Activated naive CD4-positive, alpha-beta T cell treated with anti-CD3 and anti-CD28 coated beads, Interleukin-2, amount 10 ng/mL, durations not matched to agents 7 days and 5 days (primary cell): Measurements from ENCODE around the gene SFXN3.
A peak's percentile ranks its signal among the peaks of the same experiment; 100 is the strongest.

Experiments used
- CTCF ChIA-PET: fragments of 350-600 bp; sonication (Branson Sonifier 250); formaldehyde crosslinking; loops from one replicate; lab custom pipeline; 2021; ENCODE audit warnings: antibody characterized with exemption; lab: Charles Lee
- DNase-seq: peaks from one replicate; pipeline ENCODE4 v3.0.0-alpha.2; 2020
- H3K27ac Mint-ChIP-seq: one replicate; pipeline ENCODE4 v1.8.0; 2021; ENCODE audit warnings: mild to moderate bottlenecking, moderate library complexity, mixed read lengths
- H3K27me3 Mint-ChIP-seq: one replicate; pipeline ENCODE4 v1.8.0; 2021; ENCODE audit warnings: mild to moderate bottlenecking, mixed read lengths
- H3K36me3 Mint-ChIP-seq: one replicate; pipeline ENCODE4 v1.8.0; 2021; ENCODE audit warnings: mixed read lengths
- H3K4me1 Mint-ChIP-seq: one replicate; pipeline ENCODE4 v1.8.0; 2021; ENCODE audit warnings: mixed read lengths
- H3K4me3 Mint-ChIP-seq: one replicate; pipeline ENCODE4 v1.8.0; 2021; ENCODE audit warnings: mild to moderate bottlenecking, moderate library complexity, mixed read lengths
- H3K9me3 Mint-ChIP-seq: one replicate; pipeline ENCODE4 v1.8.0; 2021; ENCODE audit warnings: mixed read lengths

SFXN3 gene, protein sequence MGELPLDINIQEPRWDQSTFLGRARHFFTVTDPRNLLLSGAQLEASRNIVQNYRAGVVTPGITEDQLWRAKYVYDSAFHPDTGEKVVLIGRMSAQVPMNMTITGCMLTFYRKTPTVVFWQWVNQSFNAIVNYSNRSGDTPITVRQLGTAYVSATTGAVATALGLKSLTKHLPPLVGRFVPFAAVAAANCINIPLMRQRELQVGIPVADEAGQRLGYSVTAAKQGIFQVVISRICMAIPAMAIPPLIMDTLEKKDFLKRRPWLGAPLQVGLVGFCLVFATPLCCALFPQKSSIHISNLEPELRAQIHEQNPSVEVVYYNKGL

GRCh38 chr10:101031128-101031795, at the start of gene SFXN3, which contains the start of gene PDZD7:
TSS of gene SFXN3 (plus strand) at chr10:101031234. CDS start at chr10:101034695, 3,461 bp downstream.
TSS of gene PDZD7 (minus strand) at chr10:101031129. CDS start at chr10:101030219, 910 bp downstream.
- CTCF ChIA-PET: interaction anchor here (0.6 to 8.1 kb wide), 10 partner anchors 8 to 1107 kb away, joined by 3 to 98 read pairs (median 4); no protein-coding TSS in a partner anchor
- Mint-ChIP-seq H3K27me3 (peaks cover 42% of the 10 kb centered on the region), H3K4me1 (peaks cover 25% of the 10 kb centered on the region), H3K9me3 (no peaks in the 10 kb centered on the region), H3K27ac (peak within 1 kb of the TSS; percentile 96), H3K36me3 (peaks cover 14% of the 10 kb centered on the region), H3K4me3 (peak within 1 kb of the TSS; percentile 81)
- DNase-seq: peak; percentile 98

- Mint-ChIP-seq H3K4me1 (peaks cover 23% of the 10 kb centered on the region), H3K4me3 (no peak overlapping the region), H3K36me3 (peaks cover 11% of the 10 kb centered on the region), H3K27me3 (no peaks in the 10 kb centered on the region), H3K27ac (no peak overlapping the region), H3K9me3 (no peaks in the 10 kb centered on the region)
- no peak for DNase-seq
- CTCF ChIA-PET: interaction anchor here (1.3 kb wide), 1 partner anchor 36 kb away, joined by 3 read pairs; no protein-coding TSS in a partner anchor
Observed at GRCh38 chr10:100982916-100983830, 47.9 kb upstream of the SFXN3 start.

DNA sequence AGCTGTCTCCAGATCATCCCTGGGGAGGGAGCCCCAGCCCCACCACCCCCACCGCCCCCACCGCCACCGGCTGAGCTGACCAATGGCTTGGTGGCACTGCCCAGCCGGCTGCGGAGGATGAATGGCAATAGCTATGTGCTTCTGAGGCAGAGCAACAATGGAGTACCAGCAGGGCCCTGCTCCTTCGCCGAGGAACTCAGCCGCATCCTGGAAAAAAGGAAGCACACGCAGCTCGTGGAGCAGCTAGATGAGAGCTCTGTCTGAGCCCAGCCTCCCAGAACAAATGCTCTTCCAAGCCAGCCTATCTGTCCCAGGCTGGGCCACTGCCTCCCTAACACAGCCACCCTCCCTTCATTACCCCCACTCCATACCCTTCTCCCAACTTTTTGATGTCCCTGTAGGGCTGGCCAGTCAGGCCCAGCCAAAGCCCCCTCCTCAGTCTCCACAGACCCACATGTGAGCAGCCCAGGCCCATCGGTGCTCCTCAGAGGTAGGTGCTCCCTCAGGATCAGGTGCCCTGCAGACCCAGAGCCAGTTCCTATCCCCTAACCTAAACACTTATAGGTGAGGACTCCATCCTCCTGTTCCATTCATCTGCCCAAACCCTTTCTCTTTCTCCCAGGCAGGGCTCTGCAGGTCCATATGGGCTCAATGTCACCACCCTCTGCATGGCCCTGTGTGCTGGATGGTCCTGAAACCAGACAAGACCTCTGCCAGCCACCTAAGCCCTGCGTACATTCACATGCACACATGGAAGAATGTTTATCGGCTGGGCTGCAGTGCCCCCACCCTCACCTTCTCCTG, 47.0 kb upstream of the SFXN3 start:
- Mint-ChIP-seq H3K4me3 (no peak overlapping the region), H3K27me3 (no peaks in the 10 kb centered on the region), H3K27ac (peak overlapping the region; percentile 46), H3K4me1 (peaks cover 30% of the 10 kb centered on the region), H3K9me3 (no peaks in the 10 kb centered on the region), H3K36me3 (peaks cover 11% of the 10 kb centered on the region)
- CTCF ChIA-PET: interaction anchor here (1.3 kb wide), 1 partner anchor 35 kb away, joined by 3 read pairs; no protein-coding TSS in a partner anchor
- DNase-seq: peak; percentile 11

DNA sequence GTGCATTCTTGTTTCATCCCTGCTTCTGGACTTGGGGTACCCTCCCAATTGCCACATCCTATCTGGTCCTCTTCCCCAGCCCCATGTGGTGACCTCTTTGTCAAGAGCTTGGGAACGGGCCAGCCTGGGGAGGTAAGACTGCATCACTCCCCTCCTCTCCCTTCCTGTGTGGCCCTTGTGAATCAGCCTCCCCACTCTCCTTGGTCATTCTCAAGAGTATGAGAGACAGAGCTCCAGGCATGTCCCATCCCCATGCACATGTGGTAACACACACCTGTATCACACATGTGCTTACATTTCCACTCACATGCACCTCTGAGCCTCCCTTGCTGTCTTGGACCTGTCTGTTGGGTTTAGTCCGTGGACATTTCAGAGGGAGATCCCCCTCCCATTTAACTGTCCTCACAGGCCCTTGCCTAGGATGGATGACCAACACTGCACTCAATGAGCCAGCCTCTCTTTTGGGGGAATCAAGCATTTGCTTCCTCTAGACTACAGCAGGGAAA, 46.3 kb upstream of the SFXN3 start:
- peak; percentile 8 for DNase-seq
- Mint-ChIP-seq H3K4me1 (peaks cover 36% of the 10 kb centered on the region), H3K4me3 (no peak overlapping the region), H3K36me3 (peaks cover 16% of the 10 kb centered on the region), H3K27me3 (no peaks in the 10 kb centered on the region), H3K9me3 (no peaks in the 10 kb centered on the region), H3K27ac (no peak overlapping the region)
- CTCF ChIA-PET: interaction anchor here (0.6 to 5.2 kb wide), 3 partner anchors 12 to 640 kb away, joined by 3 to 26 read pairs (median 6); no protein-coding TSS in a partner anchor

DNA sequence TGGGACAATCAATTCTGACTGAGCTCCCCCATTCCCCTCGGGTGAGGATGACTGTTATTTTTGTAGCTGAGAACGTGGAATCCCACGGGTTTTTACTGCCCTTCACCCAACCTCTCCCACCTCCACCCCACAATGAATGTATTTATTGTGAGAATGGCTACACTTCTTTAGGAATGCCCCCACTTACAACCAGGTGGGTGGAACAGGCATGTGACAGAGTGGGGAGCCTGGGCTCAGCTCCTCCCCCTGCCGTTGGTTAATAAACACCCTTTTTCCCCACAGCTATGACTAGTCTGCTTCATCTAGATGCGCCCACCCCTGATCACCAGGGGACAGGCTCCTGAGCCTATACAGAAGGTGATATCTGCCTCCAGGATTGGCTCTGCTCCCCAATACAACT, 45.7 kb upstream of the SFXN3 start:
- peaks cover 17% of the 10 kb centered on the region for H3K36me3 Mint-ChIP-seq
- no peak overlapping the region for H3K27ac Mint-ChIP-seq
- no peaks in the 10 kb centered on the region for H3K27me3 Mint-ChIP-seq
- no peak overlapping the region for H3K4me3 Mint-ChIP-seq
- H3K9me3 Mint-ChIP-seq: no peaks in the 10 kb centered on the region
- peaks cover 38% of the 10 kb centered on the region for H3K4me1 Mint-ChIP-seq
- no peak for DNase-seq
- CTCF ChIA-PET: interaction anchor here (0.6 to 5.2 kb wide), 3 partner anchors 12 to 641 kb away, joined by 3 to 26 read pairs (median 6); no protein-coding TSS in a partner anchor

DNA sequence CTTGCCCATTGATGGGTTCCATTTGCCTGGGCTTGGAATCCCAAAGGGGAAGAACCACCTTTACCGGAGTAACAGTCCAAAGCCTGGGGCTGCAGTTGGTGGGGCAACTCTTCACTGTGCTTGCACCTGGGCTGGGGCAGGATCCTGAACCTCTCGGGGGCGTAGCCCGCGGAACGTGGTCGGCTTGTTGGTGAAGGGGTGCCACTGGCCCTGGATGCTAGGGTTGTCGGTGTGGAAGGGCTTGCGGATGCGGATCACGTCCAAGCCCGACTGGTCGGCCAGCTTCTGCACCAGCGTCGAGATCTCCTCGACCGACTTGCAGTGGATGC, 44.4 kb upstream of the SFXN3 start:
- CTCF ChIA-PET: interaction anchor here (0.7 to 5.2 kb wide), 5 partner anchors 11 to 33 kb away, joined by 3 to 26 read pairs (median 3); no protein-coding TSS in a partner anchor
- no peak for DNase-seq
- Mint-ChIP-seq H3K4me1 (peaks cover 39% of the 10 kb centered on the region), H3K9me3 (no peaks in the 10 kb centered on the region), H3K4me3 (peak overlapping the region; percentile 88), H3K27me3 (no peaks in the 10 kb centered on the region), H3K27ac (peak overlapping the region; percentile 89), H3K36me3 (peaks cover 25% of the 10 kb centered on the region)

- peak within 1 kb of the TSS; percentile 89 for H3K27ac Mint-ChIP-seq
- H3K27me3 Mint-ChIP-seq: no peaks in the 10 kb centered on the region
- peak; percentile 92 for DNase-seq
- H3K4me3 Mint-ChIP-seq: peak within 1 kb of the TSS; percentile 88
- CTCF ChIA-PET: interaction anchor here (0.8 to 5.2 kb wide), 5 partner anchors 10 to 32 kb away, joined by 3 to 26 read pairs (median 3); no protein-coding TSS in a partner anchor
- H3K4me1 Mint-ChIP-seq: peaks cover 39% of the 10 kb centered on the region
- H3K36me3 Mint-ChIP-seq: peaks cover 24% of the 10 kb centered on the region
- no peaks in the 10 kb centered on the region for H3K9me3 Mint-ChIP-seq
Observed at GRCh38 chr10:100986952-100987684, 43.9 kb upstream of the SFXN3 start, which contains the start of the genes MRPL43 and TWNK. TSS of gene MRPL43 (minus strand) at chr10:100987497. CDS start at chr10:100987443, 54 bp downstream. TSS of gene TWNK (plus strand) at chr10:100987543. CDS start at chr10:100988211, 668 bp downstream.

DNA sequence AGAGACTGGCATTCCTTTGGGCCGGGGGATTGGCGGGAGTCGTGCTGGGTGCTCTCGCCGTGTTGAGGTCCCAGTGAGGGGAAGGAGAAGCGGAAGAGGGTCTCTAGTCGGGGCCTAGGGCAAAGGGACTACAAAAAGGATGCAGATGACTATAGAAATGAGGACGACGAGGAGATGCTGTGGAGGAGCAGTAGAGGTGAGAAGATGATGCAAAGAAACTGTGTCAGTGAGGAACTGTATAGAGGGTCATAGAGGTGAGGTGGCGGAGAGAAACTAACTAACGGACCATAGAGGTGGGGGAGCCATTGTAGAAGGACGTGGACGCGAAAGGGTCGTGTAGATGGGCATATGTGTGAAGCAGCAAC, 43.4 kb upstream of the SFXN3 start:
- Mint-ChIP-seq H3K36me3 (peaks cover 24% of the 10 kb centered on the region), H3K27me3 (no peaks in the 10 kb centered on the region), H3K9me3 (no peaks in the 10 kb centered on the region), H3K27ac (peak overlapping the region; percentile 89), H3K4me1 (peaks cover 39% of the 10 kb centered on the region), H3K4me3 (peak overlapping the region; percentile 88)
- no peak for DNase-seq
- CTCF ChIA-PET: interaction anchor here (0.8 to 5.2 kb wide), 3 partner anchors 10 to 24 kb away, joined by 3 to 26 read pairs (median 3); no protein-coding TSS in a partner anchor

DNA sequence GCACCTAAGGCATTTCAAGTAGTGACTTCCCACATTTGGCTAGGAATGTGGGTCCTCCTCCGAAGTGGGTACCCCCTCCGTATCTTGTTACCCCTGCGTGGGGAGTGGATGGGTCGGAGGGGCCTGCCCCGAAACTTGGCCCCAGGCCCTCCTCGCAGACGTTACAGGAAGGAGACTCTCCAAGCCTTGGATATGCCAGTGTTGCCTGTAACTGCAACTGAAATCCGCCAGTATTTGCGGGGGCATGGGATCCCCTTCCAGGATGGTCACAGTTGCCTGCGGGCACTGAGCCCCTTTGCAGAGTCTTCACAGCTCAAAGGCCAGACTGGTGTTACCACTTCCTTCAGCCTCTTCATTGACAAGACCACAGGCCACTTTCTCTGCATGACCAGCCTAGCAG, 42.9 kb upstream of the SFXN3 start:
- H3K4me3 Mint-ChIP-seq: peak overlapping the region; percentile 88
- no peak overlapping the region for H3K27ac Mint-ChIP-seq
- DNase-seq: no peak
- H3K9me3 Mint-ChIP-seq: no peaks in the 10 kb centered on the region
- peaks cover 39% of the 10 kb centered on the region for H3K4me1 Mint-ChIP-seq
- H3K36me3 Mint-ChIP-seq: peaks cover 28% of the 10 kb centered on the region
- CTCF ChIA-PET: interaction anchor here (5.2 kb wide), 1 partner anchor 9 kb away, joined by 26 read pairs; no protein-coding TSS in a partner anchor
- no peaks in the 10 kb centered on the region for H3K27me3 Mint-ChIP-seq

- H3K4me1 Mint-ChIP-seq: peaks cover 39% of the 10 kb centered on the region
- CTCF ChIA-PET: interaction anchor here (5.2 kb wide), 1 partner anchor 8 kb away, joined by 26 read pairs; no protein-coding TSS in a partner anchor
Observed at GRCh38 chr10:100989088-100989487, 41.9 kb upstream of the SFXN3 start.

DNA sequence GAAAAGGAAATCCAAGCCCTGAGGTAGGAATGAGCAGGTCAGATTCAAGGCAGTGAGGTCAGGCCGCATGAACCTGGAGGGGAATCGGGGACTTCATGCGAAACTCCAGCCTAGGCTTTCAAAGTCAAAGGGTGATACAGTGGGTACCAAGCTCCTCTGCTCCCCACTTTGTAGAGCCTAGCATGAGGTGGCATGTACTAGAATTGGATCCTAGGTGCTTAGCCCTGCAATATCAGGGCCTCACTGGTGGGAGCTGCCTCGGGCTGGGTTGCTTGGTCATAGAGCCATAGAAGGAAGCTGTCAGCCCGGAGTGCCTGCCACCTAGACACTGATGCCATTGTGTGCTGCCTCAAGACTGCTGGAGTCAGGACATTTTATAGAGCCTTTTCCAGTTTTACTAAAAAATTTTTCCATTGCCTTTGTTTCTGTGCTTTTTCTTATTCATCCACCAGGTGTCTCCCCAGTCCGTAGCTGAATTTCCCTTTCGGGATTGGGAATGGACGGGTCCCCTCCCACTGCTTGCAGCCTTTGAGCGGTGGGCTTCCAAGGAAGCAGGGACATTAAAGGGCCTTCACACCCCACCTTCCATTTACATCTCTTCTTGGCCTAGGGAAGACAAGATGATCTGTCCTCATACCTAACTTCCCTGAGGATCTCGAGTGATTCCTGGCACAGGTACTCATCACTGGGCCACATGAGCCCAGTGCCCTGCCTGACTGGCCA, 36.9 kb upstream of the SFXN3 start:
- CTCF ChIA-PET: interaction anchor here (0.7 to 1.7 kb wide), 3 partner anchors 20 to 25 kb away, joined by 3 to 5 read pairs (median 4); no protein-coding TSS in a partner anchor
- Mint-ChIP-seq H3K27me3 (no peaks in the 10 kb centered on the region), H3K4me3 (no peak overlapping the region), H3K36me3 (peaks cover 32% of the 10 kb centered on the region), H3K9me3 (no peaks in the 10 kb centered on the region), H3K27ac (peak overlapping the region; percentile 20), H3K4me1 (peaks cover 30% of the 10 kb centered on the region)
- no peak for DNase-seq

More at GRCh38 chr10:100989088-100989487, 41.9 kb upstream of the SFXN3 start:
- no peak for DNase-seq
- H3K9me3 Mint-ChIP-seq: no peaks in the 10 kb centered on the region
- H3K36me3 Mint-ChIP-seq: peaks cover 34% of the 10 kb centered on the region
- H3K27ac Mint-ChIP-seq: no peak overlapping the region
- no peaks in the 10 kb centered on the region for H3K27me3 Mint-ChIP-seq
- H3K4me3 Mint-ChIP-seq: no peak overlapping the region
